Sigmoid colon (tissue), 7 donors: Measurements from ENCODE around the gene ANKRD13D. TPM values are rescaled to one million over a fixed set of nuclear protein-coding genes. Genes with fewer than 3 reads are reported as not detected.

Experiments used
- DNase-seq: peaks from one replicate; pipeline ENCODE4 v3.0.0-alpha.2; 2019
- H3K27ac ChIP-seq, 4 donors: fragments of 200-600 bp; sonication (generic); one replicate each; pipeline ENCODE4 v1.5.1; 2016 to 2019; ENCODE audit warnings: mild to moderate bottlenecking in 1 of 4
- H3K27me3 ChIP-seq, 3 donors: fragments of 200-600 bp; sonication (generic); one replicate each; pipeline ENCODE4 v1.5.1; 2019; ENCODE audit warnings: mild to moderate bottlenecking in 1 of 3
- H3K36me3 ChIP-seq, 4 donors: fragments of 200-600 bp; sonication (generic); one replicate each; pipeline ENCODE4 v1.5.1; 2016 to 2019
- H3K4me1 ChIP-seq, 4 donors: fragments of 200-600 bp; sonication (generic); one replicate each; pipeline ENCODE4 v1.5.1; 2017 to 2019
- H3K4me3 ChIP-seq, 4 donors: fragments of 200-600 bp; sonication (generic); one replicate each; pipeline ENCODE4 v1.5.1; 2017 to 2019; ENCODE audit warnings: mild to moderate bottlenecking in 2 of 4, moderate library complexity in 1 of 4
- H3K9me3 ChIP-seq, 4 donors: fragments of 200-600 bp in 3 of 4; sonication (generic) in 3 of 4; one replicate each; pipeline versions ENCODE4 v1.5.1 to v1.6.1; 2013 to 2019
- EP300 ChIP-seq, 4 donors: sonication (generic); formaldehyde crosslinking; IDR thresholded peaks; one replicate each; pipeline ENCODE4 v1.6.1; 2017; ENCODE audit warnings: antibody characterized with exemption in 4 of 4
- POLR2A ChIP-seq, 2 donors: fragments of 450-650 bp; IDR thresholded peaks; one replicate each; pipeline ENCODE4 v1.6.1; 2016; ENCODE audit warnings: antibody characterized with exemption in 2 of 2, mild to moderate bottlenecking in 2 of 2, moderate library complexity in 2 of 2
- POLR2AphosphoS5 ChIP-seq, 4 donors: sonication (generic); formaldehyde crosslinking; IDR thresholded peaks; one replicate each; pipeline ENCODE4 v1.6.1; 2017; ENCODE audit warnings: antibody characterized with exemption in 4 of 4
- WGBS, 2 donors: extraction: QIAGEN DNeasy Blood & Tissue Kit; methylation state at CpG; one replicate each; pipeline ENCODE4 v1.1.7; 2013; 5-methylcytosine and 5-hydroxymethylcytosine counted together
- intact Hi-C: fragments of 100-400 bp; cut with DNase I; formaldehyde crosslinking; loops from one replicate; pipeline ENCODE4 v1.15.1; 2023
- polyA plus RNA-seq, 3 donors: library from polyadenylated mRNA; stranded (reverse); fragments of 200-250 nt; gene quantifications; one replicate each; pipeline ENCODE4 v1.2.3, GENCODE V29; 2013
- total RNA-seq, 4 donors: library from RNA; depleted of rRNA; stranded (reverse); fragments of >200 nt; gene quantifications; one replicate each; pipeline ENCODE4 v1.1.0, GENCODE V29; 2016
- TF ChIP-seq, protein P1 (sequence below), 4 experiments: fragments of 450-650 bp in 3 of 4; fragments of 200-600 bp in 1 of 4; IDR thresholded peaks; one replicate each; pipeline ENCODE4 v1.5.1; 2016 to 2019; ENCODE audit warnings: antibody characterized with exemption in 4 of 4, mild to moderate bottlenecking in 3 of 4, moderate library complexity in 2 of 4
- donor health status: healthy with polysubstance abuse.
- donor health status: Bipolar disorder and iron deficiency.
- donor health status: healthy.

Gene ANKRD13D
- total and polyA plus RNA-seq, 7 donors, result 9.0 to 45.7 (median 24.0) TPM

- intact Hi-C loops, result no loop called here
- WGBS, 2 donors, result 94 to 96% methylated on average over 5 of the region's 5 CpGs
- no peak overlapping the region for H3K4me3 ChIP-seq
- H3K27ac ChIP-seq, result no peak overlapping the region
- peaks cover 0 to 5% (median 0%) of the 10 kb centered on the region in 4 donors for H3K36me3 ChIP-seq
- peak; percentile 30 for DNase-seq
- TF ChIP-seq, protein P1, sequence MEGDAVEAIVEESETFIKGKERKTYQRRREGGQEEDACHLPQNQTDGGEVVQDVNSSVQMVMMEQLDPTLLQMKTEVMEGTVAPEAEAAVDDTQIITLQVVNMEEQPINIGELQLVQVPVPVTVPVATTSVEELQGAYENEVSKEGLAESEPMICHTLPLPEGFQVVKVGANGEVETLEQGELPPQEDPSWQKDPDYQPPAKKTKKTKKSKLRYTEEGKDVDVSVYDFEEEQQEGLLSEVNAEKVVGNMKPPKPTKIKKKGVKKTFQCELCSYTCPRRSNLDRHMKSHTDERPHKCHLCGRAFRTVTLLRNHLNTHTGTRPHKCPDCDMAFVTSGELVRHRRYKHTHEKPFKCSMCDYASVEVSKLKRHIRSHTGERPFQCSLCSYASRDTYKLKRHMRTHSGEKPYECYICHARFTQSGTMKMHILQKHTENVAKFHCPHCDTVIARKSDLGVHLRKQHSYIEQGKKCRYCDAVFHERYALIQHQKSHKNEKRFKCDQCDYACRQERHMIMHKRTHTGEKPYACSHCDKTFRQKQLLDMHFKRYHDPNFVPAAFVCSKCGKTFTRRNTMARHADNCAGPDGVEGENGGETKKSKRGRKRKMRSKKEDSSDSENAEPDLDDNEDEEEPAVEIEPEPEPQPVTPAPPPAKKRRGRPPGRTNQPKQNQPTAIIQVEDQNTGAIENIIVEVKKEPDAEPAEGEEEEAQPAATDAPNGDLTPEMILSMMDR (IDR thresholded peaks at IDR 0.05), result no peak
- TF ChIP-seq EP300 (IDR thresholded peaks at IDR 0.05) (no peak), POLR2A (IDR thresholded peaks at IDR 0.05) (no peak), POLR2AphosphoS5 (IDR thresholded peaks at IDR 0.05) (no peak)
- H3K4me1 ChIP-seq, result peaks cover 0 to 56% (median 52%) of the 10 kb centered on the region in 4 donors
- no peaks in the 10 kb centered on the region for H3K27me3 ChIP-seq
- H3K9me3 ChIP-seq, result no peaks in the 10 kb centered on the region
Observed at GRCh38 chr11:67264260-67264659, 24.8 kb upstream of the ANKRD13D start.

- H3K36me3 ChIP-seq, result peaks cover 0 to 5% (median 0%) of the 10 kb centered on the region in 4 donors
- WGBS, 2 donors, result 94 to 95% methylated on average over 7 of the region's 7 CpGs
- intact Hi-C loops, result loop anchor here (5.0 kb wide), 2 partner anchors 117 to 242 kb away; partner anchors contain the start of genes CDK2AP2 and PITPNM1
- no peak overlapping the region for H3K4me3 ChIP-seq
- DNase-seq, result peak; percentile 64
- TF ChIP-seq, protein P1 (IDR thresholded peaks at IDR 0.05), result no peak
- H3K27ac ChIP-seq, result peak overlapping the region in 2 of 4 donors; percentile 72 to 80
- H3K4me1 ChIP-seq, result peaks cover 0 to 64% (median 60%) of the 10 kb centered on the region in 4 donors
- no peaks in the 10 kb centered on the region for H3K9me3 ChIP-seq
- no peaks in the 10 kb centered on the region for H3K27me3 ChIP-seq
Observed at GRCh38 chr11:67264877-67265632, 24.0 kb upstream of the ANKRD13D start.

- peaks cover 0 to 71% (median 67%) of the 10 kb centered on the region in 4 donors for H3K4me1 ChIP-seq
- TF ChIP-seq EP300 (IDR thresholded peaks at IDR 0.05) (no peak), POLR2A (IDR thresholded peaks at IDR 0.05) (no peak), POLR2AphosphoS5 (IDR thresholded peaks at IDR 0.05) (no peak)
- TF ChIP-seq, protein P1 (IDR thresholded peaks at IDR 0.05), result peak; percentile 60 to 70 (median 64)
- intact Hi-C loops, result loop anchor here (1.0 to 5.0 kb wide), 4 partner anchors 22 to 241 kb away; partner anchors contain the start of genes CDK2AP2 and PITPNM1
Observed at GRCh38 chr11:67265633-67266448, 23.3 kb upstream of the ANKRD13D start.

GRCh38 chr11:67266449-67267187 lies 22.5 kb upstream of the ANKRD13D start, which contains the start of gene GRK2:
GRK2 (plus strand) TSS chr11:67266473; CDS start chr11:67266700, 227 bp downstream.
- H3K27me3 ChIP-seq, result no peaks in the 10 kb centered on the region
- H3K27ac ChIP-seq, result peak within 1 kb of the TSS; percentile 82 to 86 (median 84)
- peak; percentile 76 for DNase-seq
- intact Hi-C loops, result loop anchor here (1.0 to 5.0 kb wide), 4 partner anchors 22 to 241 kb away; partner anchors contain the start of genes CDK2AP2 and PITPNM1
- H3K9me3 ChIP-seq, result no peaks in the 10 kb centered on the region
- peak within 1 kb of the TSS; percentile 87 to 99 (median 94) for H3K4me3 ChIP-seq
- H3K36me3 ChIP-seq, result peaks cover 0 to 5% (median 0%) of the 10 kb centered on the region in 4 donors
- peaks cover 0 to 71% (median 68%) of the 10 kb centered on the region in 4 donors for H3K4me1 ChIP-seq
- no peak for TF ChIP-seq EP300 (IDR thresholded peaks at IDR 0.05)
- TF ChIP-seq POLR2A (IDR thresholded peaks at IDR 0.05), result no peak
- TF ChIP-seq, protein P1 (IDR thresholded peaks at IDR 0.05), result no peak
- TF ChIP-seq POLR2AphosphoS5 (IDR thresholded peaks at IDR 0.05), result no peak
- 0 to 1% methylated on average over 103 of the region's 103 CpGs for WGBS, 2 donors

More at GRCh38 chr11:67265633-67266448, 23.3 kb upstream of the ANKRD13D start:
- peaks cover 0 to 5% (median 0%) of the 10 kb centered on the region in 4 donors for H3K36me3 ChIP-seq
- 10 to 14% methylated on average over 54 of the region's 54 CpGs for WGBS, 2 donors
- H3K27me3 ChIP-seq, result no peaks in the 10 kb centered on the region
- DNase-seq, result peak; percentile 88
- H3K9me3 ChIP-seq, result no peaks in the 10 kb centered on the region
- peak overlapping the region in 3 of 4 donors; percentile 5 to 25 (median 24) for H3K4me3 ChIP-seq
- peak overlapping the region; percentile 72 to 80 (median 76) for H3K27ac ChIP-seq
